ENCODE measurements around the gene BBS1.

DNA sequence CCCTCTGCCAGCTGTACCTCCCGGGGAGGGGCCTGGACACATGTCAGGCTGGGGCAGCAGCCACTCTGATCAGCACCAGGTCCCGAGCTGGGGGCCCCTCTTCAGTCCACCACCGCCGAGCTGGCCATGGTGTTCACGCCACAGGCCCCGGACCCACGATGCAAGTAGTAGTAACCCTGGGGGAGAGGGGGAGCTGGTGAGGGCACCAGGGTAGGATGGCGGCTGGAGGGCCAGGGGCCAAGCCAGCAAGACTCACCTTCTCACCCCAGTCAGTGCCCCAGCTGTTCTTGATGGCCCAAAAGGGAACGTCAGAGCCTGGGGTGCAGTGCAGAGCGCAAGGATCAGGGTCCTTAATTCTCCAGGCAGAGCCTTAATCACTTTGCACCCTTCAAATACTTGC lies 53.4 kb downstream of the BBS1 start:
- no peak for TF ChIP-seq POLR2AphosphoS5 (IDR thresholded peaks at IDR 0.05; ENCODE audit: low read depth, low read length)
- TF ChIP-seq, protein P1, sequence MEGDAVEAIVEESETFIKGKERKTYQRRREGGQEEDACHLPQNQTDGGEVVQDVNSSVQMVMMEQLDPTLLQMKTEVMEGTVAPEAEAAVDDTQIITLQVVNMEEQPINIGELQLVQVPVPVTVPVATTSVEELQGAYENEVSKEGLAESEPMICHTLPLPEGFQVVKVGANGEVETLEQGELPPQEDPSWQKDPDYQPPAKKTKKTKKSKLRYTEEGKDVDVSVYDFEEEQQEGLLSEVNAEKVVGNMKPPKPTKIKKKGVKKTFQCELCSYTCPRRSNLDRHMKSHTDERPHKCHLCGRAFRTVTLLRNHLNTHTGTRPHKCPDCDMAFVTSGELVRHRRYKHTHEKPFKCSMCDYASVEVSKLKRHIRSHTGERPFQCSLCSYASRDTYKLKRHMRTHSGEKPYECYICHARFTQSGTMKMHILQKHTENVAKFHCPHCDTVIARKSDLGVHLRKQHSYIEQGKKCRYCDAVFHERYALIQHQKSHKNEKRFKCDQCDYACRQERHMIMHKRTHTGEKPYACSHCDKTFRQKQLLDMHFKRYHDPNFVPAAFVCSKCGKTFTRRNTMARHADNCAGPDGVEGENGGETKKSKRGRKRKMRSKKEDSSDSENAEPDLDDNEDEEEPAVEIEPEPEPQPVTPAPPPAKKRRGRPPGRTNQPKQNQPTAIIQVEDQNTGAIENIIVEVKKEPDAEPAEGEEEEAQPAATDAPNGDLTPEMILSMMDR (IDR thresholded peaks at IDR 0.05 in 2 of 3, conservative IDR thresholded peaks at IDR 0.05 in 1 of 3; ENCODE audit: borderline replicate concordance in 1 of 3, insufficient read depth in 1 of 3, low read depth in 2 of 3, low read length in 2 of 3): no peak
- TF ChIP-seq RAD21 (IDR thresholded peaks at IDR 0.05; ENCODE audit: low read depth): no peak
- TF ChIP-seq POLR2A (IDR thresholded peaks at IDR 0.05; ENCODE audit: borderline replicate concordance, extremely low read depth, insufficient read depth, insufficient read length): no peak
